Measurements from ENCODE around the gene SPATS2L.
A peak's percentile ranks its signal among the peaks of the same experiment; 100 is the strongest.

The SPATS2L gene

GRCh38 chr2:200306196-200306930 is at the start of gene SPATS2L:
Gene SPATS2L (plus strand): TSS chr2:200306693. CDS start chr2:200389245, 82,552 bp downstream.
- TF ChIP-seq MYC (IDR thresholded peaks at IDR 0.05; ENCODE audit: low read depth, low read length), result peak; percentile 24; the same call in 1 of the 2 replicates
- TF ChIP-seq CTCF (IDR thresholded peaks at IDR 0.05; ENCODE audit: low read depth, low read length), result no peak
- H3K4me3 ChIP-seq (ENCODE audit: low read depth, low read length), result peak within 1 kb of the TSS; percentile 59
- DNase-seq (ENCODE audit: low read depth), result peak; percentile 69

GRCh38 chr2:200257570-200257969 is 48.9 kb upstream of the SPATS2L start:
- TF ChIP-seq MAX (IDR thresholded peaks at IDR 0.05; ENCODE audit: low read depth, low read length) (no peak), MYC (IDR thresholded peaks at IDR 0.05; ENCODE audit: low read depth, low read length) (no peak)
- no peak overlapping the region for H3K4me3 ChIP-seq (ENCODE audit: low read depth, low read length)
- DNase-seq (ENCODE audit: low read depth), result no peak

- no peak overlapping the region for H3K4me3 ChIP-seq (ENCODE audit: low read depth, low read length)
- no peak for TF ChIP-seq CTCF (IDR thresholded peaks at IDR 0.05; ENCODE audit: low read depth, low read length)
- no peak for TF ChIP-seq POLR2A (IDR thresholded peaks at IDR 0.05; ENCODE audit: extremely low read depth, insufficient read length)
- no peak for TF ChIP-seq MAX (IDR thresholded peaks at IDR 0.05; ENCODE audit: low read depth, low read length)
- TF ChIP-seq MYC (IDR thresholded peaks at IDR 0.05; ENCODE audit: low read depth, low read length), result no peak
- DNase-seq (ENCODE audit: low read depth), result no peak
Observed at GRCh38 chr2:200258081-200258480, 48.4 kb upstream of the SPATS2L start.

GRCh38 chr2:200258881-200259576 is 47.5 kb upstream of the SPATS2L start:
- no peak for DNase-seq (ENCODE audit: low read depth)
- H3K4me3 ChIP-seq (ENCODE audit: low read depth, low read length), result no peak overlapping the region

GRCh38 chr2:200259577-200259957 is 46.9 kb upstream of the SPATS2L start:
- no peak for DNase-seq (ENCODE audit: low read depth)
- TF ChIP-seq MAX (IDR thresholded peaks at IDR 0.05; ENCODE audit: low read depth, low read length), result no peak
- no peak for TF ChIP-seq CTCF (IDR thresholded peaks at IDR 0.05; ENCODE audit: low read depth, low read length)
- TF ChIP-seq POLR2A (IDR thresholded peaks at IDR 0.05; ENCODE audit: extremely low read depth, insufficient read length), result no peak
- TF ChIP-seq MYC (IDR thresholded peaks at IDR 0.05; ENCODE audit: low read depth, low read length), result no peak
- H3K4me3 ChIP-seq (ENCODE audit: low read depth, low read length), result no peak overlapping the region

More at GRCh38 chr2:200258881-200259576, 47.5 kb upstream of the SPATS2L start:
- no peak for TF ChIP-seq MAX (IDR thresholded peaks at IDR 0.05; ENCODE audit: low read depth, low read length)
- no peak for TF ChIP-seq POLR2A (IDR thresholded peaks at IDR 0.05; ENCODE audit: extremely low read depth, insufficient read length)
- TF ChIP-seq MYC (IDR thresholded peaks at IDR 0.05; ENCODE audit: low read depth, low read length), result no peak
- no peak for TF ChIP-seq CTCF (IDR thresholded peaks at IDR 0.05; ENCODE audit: low read depth, low read length)

- no peak for TF ChIP-seq CTCF (IDR thresholded peaks at IDR 0.05; ENCODE audit: low read depth, low read length)
- TF ChIP-seq POLR2A (IDR thresholded peaks at IDR 0.05; ENCODE audit: extremely low read depth, insufficient read length), result no peak
- TF ChIP-seq MAX (IDR thresholded peaks at IDR 0.05; ENCODE audit: low read depth, low read length), result no peak
- TF ChIP-seq MYC (IDR thresholded peaks at IDR 0.05; ENCODE audit: low read depth, low read length), result no peak
- no peak for DNase-seq (ENCODE audit: low read depth)
- no peak overlapping the region for H3K4me3 ChIP-seq (ENCODE audit: low read depth, low read length)
Observed at GRCh38 chr2:200262047-200262446, 44.4 kb upstream of the SPATS2L start.
